ENCODE data around the gene C22orf23. TPM values are rescaled to one million over a fixed set of nuclear protein-coding genes. Genes with fewer than 3 reads are reported as not detected.
A peak's percentile ranks its signal among the peaks of the same experiment; 100 is the strongest.

Gene C22orf23
- total and polyA plus RNA-seq, 8 donors = 0.09 to 0.68 (median 0.27) TPM; not detected in 2

DNA sequence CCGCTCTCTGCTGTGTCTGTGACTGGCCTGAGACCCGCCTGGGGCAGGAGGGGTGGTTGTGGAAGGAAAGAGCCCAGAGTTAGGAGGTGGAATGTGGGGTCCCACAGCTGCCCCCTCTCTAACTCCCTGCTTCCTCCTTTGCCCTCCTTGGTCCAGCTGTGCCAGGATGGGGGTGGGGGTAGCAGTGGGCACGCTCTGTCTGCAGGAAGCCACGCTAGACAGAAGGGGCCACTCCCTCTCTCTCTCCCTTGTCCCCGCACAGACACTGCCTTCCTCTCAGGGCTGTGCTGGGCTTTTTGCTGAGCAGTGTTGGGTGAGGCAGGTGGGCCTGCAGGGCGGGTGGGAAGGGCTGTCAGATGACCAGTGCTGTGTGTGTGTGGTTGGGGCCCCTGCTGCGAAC, 33.0 kb upstream of the C22orf23 start:
- TF ChIP-seq, protein P1, sequence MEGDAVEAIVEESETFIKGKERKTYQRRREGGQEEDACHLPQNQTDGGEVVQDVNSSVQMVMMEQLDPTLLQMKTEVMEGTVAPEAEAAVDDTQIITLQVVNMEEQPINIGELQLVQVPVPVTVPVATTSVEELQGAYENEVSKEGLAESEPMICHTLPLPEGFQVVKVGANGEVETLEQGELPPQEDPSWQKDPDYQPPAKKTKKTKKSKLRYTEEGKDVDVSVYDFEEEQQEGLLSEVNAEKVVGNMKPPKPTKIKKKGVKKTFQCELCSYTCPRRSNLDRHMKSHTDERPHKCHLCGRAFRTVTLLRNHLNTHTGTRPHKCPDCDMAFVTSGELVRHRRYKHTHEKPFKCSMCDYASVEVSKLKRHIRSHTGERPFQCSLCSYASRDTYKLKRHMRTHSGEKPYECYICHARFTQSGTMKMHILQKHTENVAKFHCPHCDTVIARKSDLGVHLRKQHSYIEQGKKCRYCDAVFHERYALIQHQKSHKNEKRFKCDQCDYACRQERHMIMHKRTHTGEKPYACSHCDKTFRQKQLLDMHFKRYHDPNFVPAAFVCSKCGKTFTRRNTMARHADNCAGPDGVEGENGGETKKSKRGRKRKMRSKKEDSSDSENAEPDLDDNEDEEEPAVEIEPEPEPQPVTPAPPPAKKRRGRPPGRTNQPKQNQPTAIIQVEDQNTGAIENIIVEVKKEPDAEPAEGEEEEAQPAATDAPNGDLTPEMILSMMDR (IDR thresholded peaks at IDR 0.05) = no peak
- ATAC-seq = peak in 1 of 4 donors; percentile 4
- no peak for DNase-seq
- Histone ChIP-seq H3K4me1 (no peaks in the 10 kb centered on the region), H3K36me3 (no peaks in the 10 kb centered on the region), H3K27me3 (no peaks in the 10 kb centered on the region), H3K4me3 (no peak overlapping the region), H3K9me3 (no peaks in the 10 kb centered on the region), H3K27ac (no peak overlapping the region)
- intact Hi-C loops (cut with DNase I) = no loop called here
- 84 to 88% methylated on average over 6 to 7 of the region's 7 CpGs for WGBS, 2 donors
- FAIRE-seq = no peak

DNA sequence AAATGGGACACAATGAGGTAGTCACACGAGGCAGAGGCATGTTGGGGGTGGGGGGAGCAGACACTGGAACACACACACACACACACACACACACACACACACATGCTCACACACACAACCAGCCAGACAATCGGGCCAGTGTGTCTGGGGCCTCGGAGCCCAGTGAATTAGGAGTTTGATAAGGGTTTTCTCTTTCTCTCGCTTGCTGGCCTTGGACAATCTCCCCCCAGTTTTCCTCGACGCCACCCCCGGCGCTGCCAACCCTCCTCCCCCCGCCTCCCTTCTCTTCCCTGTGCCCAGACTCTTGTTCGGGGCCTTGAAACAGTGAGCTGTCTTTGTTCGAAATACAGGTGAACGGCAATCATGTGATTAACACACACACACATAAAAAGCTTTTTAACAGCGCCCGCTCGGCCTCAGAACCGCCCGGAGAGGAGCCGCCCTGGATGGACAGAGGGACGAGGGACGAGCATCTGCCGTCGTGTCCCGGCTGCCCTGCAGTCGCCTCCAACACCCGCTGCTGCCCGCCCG, 32.4 kb upstream of the C22orf23 start:
- TF ChIP-seq, protein P1 (IDR thresholded peaks at IDR 0.05) = no peak
- H3K27ac ChIP-seq = no peak overlapping the region
- peak in 3 of 4 donors; percentile 14 to 40 (median 32) for ATAC-seq
- no peaks in the 10 kb centered on the region for H3K27me3 ChIP-seq
- H3K4me3 ChIP-seq = no peak overlapping the region
- no peaks in the 10 kb centered on the region for H3K36me3 ChIP-seq
- FAIRE-seq = no peak
- intact Hi-C loops (cut with DNase I) = no loop called here
- H3K9me3 ChIP-seq = no peaks in the 10 kb centered on the region
- 62 to 64% methylated on average over 23 to 27 of the region's 27 CpGs for WGBS, 2 donors
- peak in 1 of 6 donors; percentile 28 for DNase-seq
- no peaks in the 10 kb centered on the region for H3K4me1 ChIP-seq

DNA sequence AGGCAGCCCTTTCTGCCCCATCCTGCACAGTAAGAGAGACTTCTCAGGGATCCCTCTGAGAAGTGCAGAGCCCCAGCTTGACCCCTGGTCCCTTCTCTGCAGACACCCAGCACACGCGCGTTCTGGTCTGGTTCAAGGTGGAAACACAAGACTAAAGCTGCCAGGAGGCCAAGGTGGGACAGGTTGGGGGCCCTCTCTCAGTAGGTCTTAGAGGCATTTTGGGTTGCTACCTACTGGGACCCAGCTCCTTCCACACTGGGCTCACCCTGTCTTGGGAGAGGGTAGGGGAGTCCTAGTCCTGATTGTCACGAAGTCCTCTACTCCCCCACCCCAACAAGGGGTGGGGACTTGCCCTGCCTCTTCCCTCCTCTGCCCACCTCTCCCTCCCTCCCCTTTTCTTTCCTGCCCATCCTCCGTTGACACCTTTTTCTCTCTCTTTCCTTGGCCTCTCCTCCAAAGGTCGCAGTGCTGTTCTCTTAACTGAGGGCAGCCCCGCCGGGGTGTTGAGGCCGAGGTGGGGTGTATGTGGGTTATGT, 31.7 kb upstream of the C22orf23 start:
- DNase-seq (no peak), ATAC-seq (no peak)

DNA sequence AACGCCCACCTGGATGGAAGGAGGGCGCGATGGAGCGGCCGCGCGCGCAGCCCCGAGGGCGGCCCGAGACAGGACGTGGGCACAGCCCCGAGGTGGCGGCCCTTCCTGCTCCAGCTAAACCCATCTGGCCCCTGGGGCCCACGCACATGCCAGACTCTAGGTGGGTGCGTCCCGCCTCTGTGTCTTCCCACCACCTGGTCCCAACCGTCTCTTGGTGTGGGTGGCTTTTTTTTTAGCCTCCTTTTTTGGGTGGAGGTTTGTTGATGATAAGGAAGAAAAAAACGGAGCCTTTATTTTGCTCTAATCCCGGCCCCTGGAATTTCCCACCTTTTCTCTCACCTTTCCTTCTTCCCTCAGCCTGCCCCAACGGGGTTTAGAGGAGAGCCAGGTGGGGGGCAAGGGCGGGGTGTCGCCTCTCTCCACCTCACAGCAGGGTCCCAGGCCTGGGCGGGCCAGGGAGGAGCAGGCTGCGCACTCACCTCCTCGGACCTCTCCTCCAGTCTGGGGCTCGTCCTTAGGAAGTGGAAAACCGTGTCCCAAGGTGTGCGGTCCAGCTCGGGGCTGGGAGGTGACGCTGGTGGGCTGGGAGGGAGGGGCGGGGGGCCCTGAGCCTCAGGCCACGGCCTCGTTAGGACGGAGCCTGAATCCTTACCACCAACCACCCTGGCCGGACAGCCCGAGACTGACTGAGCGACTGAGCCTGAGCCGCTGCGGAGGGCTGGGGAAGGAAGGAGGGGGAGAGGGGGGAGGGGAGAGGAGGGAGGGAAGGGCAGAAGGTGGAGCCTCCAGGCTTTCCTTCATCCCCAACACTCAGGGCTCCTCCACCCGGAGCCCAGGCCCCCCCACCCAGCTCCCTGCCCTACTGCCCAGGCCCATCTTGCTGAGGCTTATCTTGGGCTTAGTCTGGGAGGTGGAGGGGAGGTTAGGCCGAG, 30.7 kb upstream of the C22orf23 start, which contains the start of gene SOX10:
Gene SOX10, minus strand, starts transcription at position 696 of the 932 bp plus-strand sequence. CDS start 771 bp downstream, outside the sequence.
- intact Hi-C loops (cut with DNase I) = no loop called here
- FAIRE-seq (no peak), ATAC-seq (no peak), DNase-seq (no peak)
- H3K36me3 ChIP-seq = no peaks in the 10 kb centered on the region
- H3K4me3 ChIP-seq = no peak within 1 kb of the TSS
- H3K4me1 ChIP-seq = no peaks in the 10 kb centered on the region
- no peaks in the 10 kb centered on the region for H3K27me3 ChIP-seq
- H3K27ac ChIP-seq = no peak within 1 kb of the TSS
- TF ChIP-seq, protein P1 (IDR thresholded peaks at IDR 0.05) = no peak
- no peaks in the 10 kb centered on the region for H3K9me3 ChIP-seq
- WGBS, 2 donors = 89 to 91% methylated on average over 42 of the region's 42 CpGs

More for the DNA sequence above, 31.7 kb upstream of the C22orf23 start:
- no peak for FAIRE-seq
- Histone ChIP-seq H3K27ac (no peak overlapping the region), H3K9me3 (no peaks in the 10 kb centered on the region), H3K27me3 (no peaks in the 10 kb centered on the region), H3K36me3 (no peaks in the 10 kb centered on the region), H3K4me1 (no peaks in the 10 kb centered on the region), H3K4me3 (no peak overlapping the region)
- 91 to 95% methylated on average over 8 to 9 of the region's 9 CpGs for WGBS, 2 donors
- TF ChIP-seq, protein P1 (IDR thresholded peaks at IDR 0.05) = no peak
- intact Hi-C loops (cut with DNase I) = no loop called here
